Stomach (tissue), 4 donors: ENCODE data around the gene PDE4D.

Source experiments
- EP300 ChIP-seq: sonication (generic); formaldehyde crosslinking; IDR thresholded peaks from one replicate; pipeline ENCODE4 v1.6.1; 2017; ENCODE audit warnings: antibody characterized with exemption
- POLR2A ChIP-seq, 4 donors: fragments of 450-650 bp; IDR thresholded peaks; one replicate each; pipeline ENCODE4 v1.6.1; 2016; ENCODE audit warnings: antibody characterized with exemption in 4 of 4, control low read depth in 2 of 4, mild to moderate bottlenecking in 1 of 4, moderate library complexity in 1 of 4
- POLR2AphosphoS5 ChIP-seq, 3 donors: sonication (generic); formaldehyde crosslinking; IDR thresholded peaks; one replicate each; pipeline ENCODE4 v1.6.1; 2016; ENCODE audit warnings: antibody characterized with exemption in 3 of 3
- TF ChIP-seq, protein P1 (sequence below), 7 experiments: fragments of 450-650 bp in 4 of 7; fragments of 200-600 bp in 3 of 7; sonication (generic) in 3 of 7; IDR thresholded peaks; one replicate each; pipeline ENCODE4 v1.5.1; 2016 to 2019; ENCODE audit warnings: antibody characterized with exemption in 7 of 7, control low read depth in 2 of 7, mild to moderate bottlenecking in 1 of 7

DNA sequence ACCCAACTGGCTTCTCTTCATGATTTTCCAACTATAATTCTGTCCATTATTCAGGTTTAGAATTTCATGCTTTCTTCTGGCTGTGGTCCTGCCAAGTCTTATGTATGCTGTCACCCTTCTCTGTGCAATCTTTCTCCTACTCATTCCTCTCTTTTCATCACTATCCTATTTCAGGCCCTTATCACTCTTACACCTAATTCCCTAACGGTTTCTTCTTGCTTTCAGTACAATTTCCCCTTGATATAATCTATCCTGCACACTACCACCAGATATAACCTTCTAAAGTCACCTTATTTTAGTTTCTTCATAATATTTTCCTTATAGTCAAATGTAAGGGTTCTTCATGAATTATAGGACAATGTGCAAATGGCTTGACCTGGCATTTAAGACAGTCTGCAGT is 874.4 kb downstream of the PDE4D start:
- TF ChIP-seq POLR2A (IDR thresholded peaks at IDR 0.05), result no peak
- TF ChIP-seq, protein P1, sequence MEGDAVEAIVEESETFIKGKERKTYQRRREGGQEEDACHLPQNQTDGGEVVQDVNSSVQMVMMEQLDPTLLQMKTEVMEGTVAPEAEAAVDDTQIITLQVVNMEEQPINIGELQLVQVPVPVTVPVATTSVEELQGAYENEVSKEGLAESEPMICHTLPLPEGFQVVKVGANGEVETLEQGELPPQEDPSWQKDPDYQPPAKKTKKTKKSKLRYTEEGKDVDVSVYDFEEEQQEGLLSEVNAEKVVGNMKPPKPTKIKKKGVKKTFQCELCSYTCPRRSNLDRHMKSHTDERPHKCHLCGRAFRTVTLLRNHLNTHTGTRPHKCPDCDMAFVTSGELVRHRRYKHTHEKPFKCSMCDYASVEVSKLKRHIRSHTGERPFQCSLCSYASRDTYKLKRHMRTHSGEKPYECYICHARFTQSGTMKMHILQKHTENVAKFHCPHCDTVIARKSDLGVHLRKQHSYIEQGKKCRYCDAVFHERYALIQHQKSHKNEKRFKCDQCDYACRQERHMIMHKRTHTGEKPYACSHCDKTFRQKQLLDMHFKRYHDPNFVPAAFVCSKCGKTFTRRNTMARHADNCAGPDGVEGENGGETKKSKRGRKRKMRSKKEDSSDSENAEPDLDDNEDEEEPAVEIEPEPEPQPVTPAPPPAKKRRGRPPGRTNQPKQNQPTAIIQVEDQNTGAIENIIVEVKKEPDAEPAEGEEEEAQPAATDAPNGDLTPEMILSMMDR (IDR thresholded peaks at IDR 0.05), result no peak
- no peak for TF ChIP-seq EP300
- no peak for TF ChIP-seq POLR2AphosphoS5 (IDR thresholded peaks at IDR 0.05)
